HG03520 (cell line): ENCODE measurements around the gene DOCK4.

Source experiments
- ATAC-seq: cut with Tn5 transposase; IDR thresholded peaks from one replicate; pipeline ENCODE4 v1.9.1; 2021; ENCODE audit warnings: mild to moderate bottlenecking, moderate library complexity; ENCODE audit not compliant: unreplicated experiment

DOCK4 gene

GRCh38 chr7:111787741-111788140 is 418.5 kb downstream of the DOCK4 start:
- ATAC-seq, result no peak

GRCh38 chr7:111787099-111787498 is 419.1 kb downstream of the DOCK4 start:
- no peak for ATAC-seq

- no peak for ATAC-seq
Measured at GRCh38 chr7:111785076-111785475, 421.1 kb downstream of the DOCK4 start.

GRCh38 chr7:111784296-111784695 is 421.9 kb downstream of the DOCK4 start:
- ATAC-seq, result no peak

- ATAC-seq, result no peak
Measured at GRCh38 chr7:111783854-111784253, 422.3 kb downstream of the DOCK4 start.

GRCh38 chr7:111780527-111780926 is 425.7 kb downstream of the DOCK4 start:
- ATAC-seq, result peak; percentile 77

GRCh38 chr7:111775206-111775605 is 431.0 kb downstream of the DOCK4 start:
- ATAC-seq, result no peak

- no peak for ATAC-seq
Measured at GRCh38 chr7:111772716-111773115, 433.5 kb downstream of the DOCK4 start.

GRCh38 chr7:111771638-111772037 is 434.6 kb downstream of the DOCK4 start:
- ATAC-seq, result no peak

GRCh38 chr7:111770116-111770515 is 436.1 kb downstream of the DOCK4 start:
- ATAC-seq, result no peak

GRCh38 chr7:111765751-111766643 is 440.2 kb downstream of the DOCK4 start:
- ATAC-seq, result no peak

GRCh38 chr7:111763221-111763801 is 442.9 kb downstream of the DOCK4 start:
- ATAC-seq, result peak; percentile 56

GRCh38 chr7:111762799-111763198 is 443.4 kb downstream of the DOCK4 start:
- no peak for ATAC-seq

- ATAC-seq, result no peak
Measured at GRCh38 chr7:111762211-111762610, 444.0 kb downstream of the DOCK4 start.

- no peak for ATAC-seq
Measured at GRCh38 chr7:111760043-111760442, 446.2 kb downstream of the DOCK4 start.

- ATAC-seq, result no peak
Measured at GRCh38 chr7:111758332-111758731, 447.9 kb downstream of the DOCK4 start.

GRCh38 chr7:111756687-111757178 is 449.5 kb downstream of the DOCK4 start:
- ATAC-seq, result no peak

- no peak for ATAC-seq
Measured at GRCh38 chr7:111755383-111755782, 450.8 kb downstream of the DOCK4 start.

GRCh38 chr7:111753968-111754367 is 452.2 kb downstream of the DOCK4 start:
- no peak for ATAC-seq

GRCh38 chr7:111752022-111752582 is 454.1 kb downstream of the DOCK4 start:
- ATAC-seq, result peak; percentile 92

GRCh38 chr7:111750878-111751277 is 455.3 kb downstream of the DOCK4 start:
- no peak for ATAC-seq

- no peak for ATAC-seq
Measured at GRCh38 chr7:111750228-111750627, 456.0 kb downstream of the DOCK4 start.
